HepG2 (cell line): ENCODE measurements around the gene AKAP8L. TPM values are rescaled to one million over a fixed set of nuclear protein-coding genes. Genes with fewer than 3 reads are reported as not detected.

ENCODE experiments used
- CCAR2 ChIP-seq: fragments of 200-400 bp; formaldehyde crosslinking; optimal IDR thresholded peaks from 2 replicates; pipeline ENCODE3; 2018; ENCODE audit warnings: low read depth, mild to moderate bottlenecking, low read length, moderate library complexity
- FOSL2 ChIP-seq: sonication (generic); formaldehyde crosslinking; IDR thresholded peaks from 2 replicates; pipeline ENCODE4 v1.4.0; 2020; ENCODE audit warnings: missing genetic modification reagents
- FOXA1 ChIP-seq, 2 experiments: fragments of 450-650 bp in 1 of 2; sonication (generic) in 1 of 2; formaldehyde crosslinking in 1 of 2; IDR thresholded peaks; 2 replicates each; pipeline versions ENCODE4 v1.4.0 to v1.6.1; 2016 to 2020; ENCODE audit warnings: missing genetic modification reagents in 1 of 2
- FOXA3 ChIP-seq: IDR thresholded peaks from 2 replicates; pipeline ENCODE4 v1.6.1; 2016; ENCODE audit warnings: missing genetic modification reagents, missing compliant biosample characterization
- MAZ ChIP-seq, 2 experiments: sonication (generic) in 1 of 2; formaldehyde crosslinking in 1 of 2; IDR thresholded peaks; 2 replicates each; pipeline versions ENCODE4 v1.5.0 to v1.6.1; 2012 to 2020; ENCODE audit warnings: low read depth in 2 of 2, mild to moderate bottlenecking in 2 of 2, borderline replicate concordance in 1 of 2, improper control_type of control experiment in 1 of 2, low read length in 1 of 2, missing genetic modification reagents in 1 of 2, moderate library complexity in 1 of 2
- NCOA1 ChIP-seq: sonication (generic); formaldehyde crosslinking; IDR thresholded peaks from 2 replicates; pipeline ENCODE4 v1.9.0; 2021; ENCODE audit warnings: missing genetic modification reagents
- NR2C2 ChIP-seq: sonication (generic); formaldehyde crosslinking; IDR thresholded peaks from 2 replicates; pipeline ENCODE4 v1.4.0; 2020; ENCODE audit warnings: missing genetic modification reagents, mild to moderate bottlenecking, moderate library complexity, borderline replicate concordance
- RARA ChIP-seq: IDR thresholded peaks from 2 replicates; pipeline ENCODE4 v1.6.1; 2016; ENCODE audit warnings: missing genetic modification reagents, missing compliant biosample characterization
- SOX5 ChIP-seq: IDR thresholded peaks from 2 replicates; pipeline ENCODE4 v1.6.1; 2016; ENCODE audit warnings: borderline replicate concordance
- SP1 ChIP-seq, 2 experiments: fragments of 450-650 bp in 1 of 2; sonication (generic) in 1 of 2; formaldehyde crosslinking in 1 of 2; IDR thresholded peaks; 2 replicates each; pipeline versions ENCODE4 v1.4.0 to v1.6.1; 2016 to 2020; ENCODE audit warnings: missing genetic modification reagents in 1 of 2
- WIZ ChIP-seq: sonication (generic); formaldehyde crosslinking; IDR thresholded peaks from 2 replicates; pipeline ENCODE4 v1.5.1; 2020; ENCODE audit warnings: mild to moderate bottlenecking, missing genetic modification reagents
- ZC3H4 ChIP-seq: sonication (generic); formaldehyde crosslinking; IDR thresholded peaks from 2 replicates; pipeline ENCODE4 v1.4.0; 2020; ENCODE audit warnings: missing genetic modification reagents, borderline replicate concordance
- ZNF230 ChIP-seq: sonication (generic); formaldehyde crosslinking; IDR thresholded peaks from 2 replicates; pipeline ENCODE4 v1.4.0; 2020; ENCODE audit warnings: mild to moderate bottlenecking, missing genetic modification reagents
- ZNF3 ChIP-seq: IDR thresholded peaks from 2 replicates; pipeline ENCODE4 v1.7.0; 2017; ENCODE audit warnings: inconsistent platforms
- ZNF761 ChIP-seq: sonication (generic); formaldehyde crosslinking; conservative IDR thresholded peaks from 2 replicates; pipeline ENCODE4 v1.4.0; 2020; ENCODE audit warnings: mild to moderate bottlenecking, missing genetic modification reagents
- ZNF775 ChIP-seq: sonication (generic); formaldehyde crosslinking; IDR thresholded peaks from 2 replicates; pipeline ENCODE4 v1.4.0; 2020; ENCODE audit warnings: missing genetic modification reagents, mild to moderate bottlenecking, moderate library complexity, borderline replicate concordance
- ZNF776 ChIP-seq: sonication (generic); formaldehyde crosslinking; IDR thresholded peaks from 2 replicates; pipeline ENCODE4 v1.4.0; 2020; ENCODE audit warnings: mild to moderate bottlenecking, missing genetic modification reagents
- ZSCAN30 ChIP-seq: sonication (generic); formaldehyde crosslinking; IDR thresholded peaks from 2 replicates; pipeline ENCODE4 v1.5.0; 2020; ENCODE audit warnings: mild to moderate bottlenecking, missing genetic modification reagents
- ZSCAN9 ChIP-seq: IDR thresholded peaks from 2 replicates; pipeline ENCODE4 v1.6.1; 2016; ENCODE audit warnings: borderline replicate concordance
- ZXDC ChIP-seq: sonication (generic); formaldehyde crosslinking; IDR thresholded peaks from 2 replicates; pipeline ENCODE4 v1.5.0; 2020; ENCODE audit warnings: mild to moderate bottlenecking, missing genetic modification reagents
- polyA plus RNA-seq, 8 experiments: library from polyadenylated mRNA; depleted of rRNA in 3 of 8; stranded (reverse) in 7 of 8; unstranded in 1 of 8; fragments of >200 nt; fragmentation: Illumina TruSeq in 4 of 8; extraction: Trizol in 4 of 8; gene quantifications; 2 replicates each; pipeline versions ENCODE4 v1.2.1 to v1.2.3, GENCODE V29; 2011 to 2016; ENCODE audit warnings: low read depth in 4 of 8, missing spikeins in 1 of 8, mixed read lengths in 1 of 8; ENCODE audit not compliant: insufficient read depth in 1 of 8
- total RNA-seq, 5 experiments: library from RNA; depleted of rRNA; stranded (reverse); fragments of >200 nt; fragmentation: Illumina TruSeq; extraction: Trizol; gene quantifications; 2 replicates each; pipeline ENCODE4 v1.2.3, GENCODE V29; 2016; ENCODE audit warnings: low read depth in 1 of 5
- TF ChIP-seq, protein P1 (sequence below): sonication (generic); formaldehyde crosslinking; IDR thresholded peaks from 2 replicates; pipeline ENCODE4 v1.4.0; 2020; ENCODE audit warnings: missing genetic modification reagents; ENCODE audit errors: not compliant biosample characterization
- TF ChIP-seq, protein P2 (sequence below): sonication (generic); formaldehyde crosslinking; conservative IDR thresholded peaks from 2 replicates; pipeline ENCODE4 v1.4.0; 2020; ENCODE audit warnings: missing genetic modification reagents
- TF ChIP-seq, protein P3 (sequence below): sonication (generic); formaldehyde crosslinking; IDR thresholded peaks from 2 replicates; pipeline ENCODE4 v1.8.0; 2022; ENCODE audit warnings: mild to moderate bottlenecking, missing genetic modification reagents, moderate library complexity

AKAP8L gene
- total and polyA plus RNA-seq, 2 of the 13 experiments (the other 11 are each of a cell fraction or from before 2014, with no cell fraction given), result 48.2 to 49.6 TPM

DNA sequence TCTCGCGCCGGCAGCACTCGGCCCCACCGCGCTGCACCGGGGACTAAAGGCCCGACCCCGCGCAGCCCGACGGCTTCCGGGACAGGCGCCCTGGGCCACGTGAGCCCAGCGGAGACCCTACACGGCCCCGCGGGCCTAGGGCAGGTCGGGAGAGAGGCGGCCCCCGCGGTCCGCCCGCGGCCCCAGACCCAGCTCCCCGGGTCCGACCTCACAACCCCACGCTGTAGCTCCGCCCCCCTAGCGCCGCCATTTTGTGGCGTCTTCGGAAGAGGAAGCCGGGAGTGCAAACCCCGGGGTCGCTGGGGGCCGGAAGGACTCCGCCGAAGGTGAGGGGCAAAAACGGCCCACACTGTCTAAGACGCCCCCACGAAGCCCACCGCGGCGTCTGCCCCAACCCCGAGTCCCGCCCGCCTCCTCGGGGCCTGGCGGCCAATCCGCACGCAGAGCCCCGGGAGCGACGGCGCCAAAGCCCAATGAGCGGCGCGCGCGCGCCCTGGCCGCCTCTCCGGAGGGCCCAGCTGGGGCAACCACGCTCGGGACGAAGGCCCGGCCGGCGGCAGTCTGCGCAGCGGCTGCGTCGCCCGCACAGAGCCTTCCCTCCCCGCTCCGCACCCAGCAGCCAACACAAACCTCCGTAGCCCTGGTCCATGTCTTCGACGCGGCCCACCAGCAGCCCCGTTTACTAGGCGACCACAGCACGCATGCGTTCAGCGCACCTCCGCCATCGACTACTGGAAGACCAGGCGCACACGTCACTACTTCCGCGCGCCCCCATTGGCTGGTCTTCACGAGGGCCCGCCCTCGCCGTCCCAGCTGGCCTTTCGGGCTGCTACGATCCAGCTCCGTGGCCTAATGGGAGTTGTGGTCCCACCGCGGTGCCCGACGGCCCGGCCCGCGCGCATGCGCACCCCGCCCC lies 39.4 kb downstream of the AKAP8L start, which contains the start of gene AKAP8 (continued):
- TF ChIP-seq ZNF776 (CRISPR knock-in tag) (no peak), NR2C2 (peak; percentile 88), ZNF761 (CRISPR knock-in tag) (no peak; the same call in 1 of the 2 replicates), ZNF775 (CRISPR knock-in tag) (no peak), ZXDC (peak; percentile 44), MAZ (IDR thresholded peaks at IDR 0.05; ENCODE audit: borderline replicate concordance, low read depth, low read length) (no peak), MAZ (CRISPR knock-in tag; IDR thresholded peaks at IDR 0.05; ENCODE audit: low read depth) (no peak; the same call in 1 of the 2 replicates), SP1 (IDR thresholded peaks at IDR 0.05) (no peak), SP1 (CRISPR knock-in tag; IDR thresholded peaks at IDR 0.05) (peak; percentile 67; the same call in 1 of the 2 replicates), ZNF3 (CRISPR knock-in tag) (no peak), ZSCAN30 (no peak), SOX5 (CRISPR knock-in tag) (no peak; the same call in 1 of the 2 replicates), NCOA1 (CRISPR knock-in tag) (peak; percentile 68; the same call in 1 of the 2 replicates), ZNF230 (no peak), FOXA3 (CRISPR knock-in tag) (peak; percentile 50), RARA (peak; percentile 11; the same call in 1 of the 2 replicates), CCAR2 (no peak), WIZ (0 out of 2 replicates have a peak, but pooled peaks have one; percentile 32), FOSL2 (no peak; the same call in 1 of the 2 replicates), ZC3H4 (CRISPR knock-in tag) (0 out of 2 replicates have a peak, but pooled peaks have one; percentile 41), FOXA1 (IDR thresholded peaks at IDR 0.05) (no peak), FOXA1 (CRISPR knock-in tag; IDR thresholded peaks at IDR 0.05) (peak; percentile 22; the same call in 1 of the 2 replicates), ZSCAN9 (CRISPR knock-in tag) (no peak; the same call in 1 of the 2 replicates)
- TF ChIP-seq, protein P1, sequence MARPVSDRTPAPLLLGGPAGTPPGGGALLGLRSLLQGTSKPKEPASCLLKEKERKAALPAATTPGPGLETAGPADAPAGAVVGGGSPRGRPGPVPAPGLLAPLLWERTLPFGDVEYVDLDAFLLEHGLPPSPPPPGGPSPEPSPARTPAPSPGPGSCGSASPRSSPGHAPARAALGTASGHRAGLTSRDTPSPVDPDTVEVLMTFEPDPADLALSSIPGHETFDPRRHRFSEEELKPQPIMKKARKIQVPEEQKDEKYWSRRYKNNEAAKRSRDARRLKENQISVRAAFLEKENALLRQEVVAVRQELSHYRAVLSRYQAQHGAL (CRISPR knock-in tag), result peak; percentile 8
- TF ChIP-seq, protein P2, sequence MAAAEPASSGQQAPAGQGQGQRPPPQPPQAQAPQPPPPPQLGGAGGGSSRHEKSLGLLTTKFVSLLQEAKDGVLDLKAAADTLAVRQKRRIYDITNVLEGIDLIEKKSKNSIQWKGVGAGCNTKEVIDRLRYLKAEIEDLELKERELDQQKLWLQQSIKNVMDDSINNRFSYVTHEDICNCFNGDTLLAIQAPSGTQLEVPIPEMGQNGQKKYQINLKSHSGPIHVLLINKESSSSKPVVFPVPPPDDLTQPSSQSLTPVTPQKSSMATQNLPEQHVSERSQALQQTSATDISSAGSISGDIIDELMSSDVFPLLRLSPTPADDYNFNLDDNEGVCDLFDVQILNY (CRISPR knock-in tag), result no peak
- TF ChIP-seq, protein P3, sequence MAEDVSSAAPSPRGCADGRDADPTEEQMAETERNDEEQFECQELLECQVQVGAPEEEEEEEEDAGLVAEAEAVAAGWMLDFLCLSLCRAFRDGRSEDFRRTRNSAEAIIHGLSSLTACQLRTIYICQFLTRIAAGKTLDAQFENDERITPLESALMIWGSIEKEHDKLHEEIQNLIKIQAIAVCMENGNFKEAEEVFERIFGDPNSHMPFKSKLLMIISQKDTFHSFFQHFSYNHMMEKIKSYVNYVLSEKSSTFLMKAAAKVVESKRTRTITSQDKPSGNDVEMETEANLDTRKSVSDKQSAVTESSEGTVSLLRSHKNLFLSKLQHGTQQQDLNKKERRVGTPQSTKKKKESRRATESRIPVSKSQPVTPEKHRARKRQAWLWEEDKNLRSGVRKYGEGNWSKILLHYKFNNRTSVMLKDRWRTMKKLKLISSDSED (CRISPR knock-in tag), result 0 out of 2 replicates have a peak, but pooled peaks have one; percentile 72
